NOMO-1 treated with DMSO at 0.1 percent for 48 hours (cell line): Measurements from ENCODE around the gene GRIK5.
A peak's percentile ranks its signal among the peaks of the same experiment; 100 is the strongest.

ENCODE experiments used
- DNase-seq: peaks from one replicate; lab custom pipeline; 2025; ENCODE audit not compliant: unreplicated experiment; lab: John Stamatoyannopoulos, UW

The GRIK5 gene

DNA sequence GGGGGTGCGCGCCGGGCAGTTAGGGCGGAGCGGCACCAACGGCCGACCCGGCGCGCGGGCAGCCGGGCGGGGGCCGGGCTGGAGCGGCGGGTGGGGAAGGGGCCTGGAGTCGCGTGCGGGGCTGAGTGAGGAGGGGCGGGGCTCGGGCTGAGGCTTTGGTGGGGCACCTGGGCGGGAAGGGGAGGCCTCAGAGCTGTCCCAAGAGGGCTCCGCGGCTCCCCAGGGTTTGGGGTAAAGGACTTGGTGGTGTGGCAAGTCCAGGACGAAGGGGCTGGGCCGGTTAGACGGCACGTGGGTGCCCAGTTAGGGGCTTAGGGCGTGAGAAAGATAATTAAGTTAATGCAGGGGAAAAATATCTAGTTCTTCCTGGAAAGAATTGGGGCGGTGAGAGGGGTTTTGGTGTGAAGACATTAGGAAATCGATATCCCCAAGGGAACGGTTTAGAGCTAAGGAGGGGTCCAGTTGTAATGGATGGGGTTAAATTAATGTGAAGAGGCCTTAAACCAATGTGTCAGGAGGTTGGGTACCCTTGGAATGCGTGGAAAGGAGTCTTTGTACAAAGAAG lies 6.5 kb upstream of the GRIK5 start:
- DNase-seq, result peak; percentile 42

DNA sequence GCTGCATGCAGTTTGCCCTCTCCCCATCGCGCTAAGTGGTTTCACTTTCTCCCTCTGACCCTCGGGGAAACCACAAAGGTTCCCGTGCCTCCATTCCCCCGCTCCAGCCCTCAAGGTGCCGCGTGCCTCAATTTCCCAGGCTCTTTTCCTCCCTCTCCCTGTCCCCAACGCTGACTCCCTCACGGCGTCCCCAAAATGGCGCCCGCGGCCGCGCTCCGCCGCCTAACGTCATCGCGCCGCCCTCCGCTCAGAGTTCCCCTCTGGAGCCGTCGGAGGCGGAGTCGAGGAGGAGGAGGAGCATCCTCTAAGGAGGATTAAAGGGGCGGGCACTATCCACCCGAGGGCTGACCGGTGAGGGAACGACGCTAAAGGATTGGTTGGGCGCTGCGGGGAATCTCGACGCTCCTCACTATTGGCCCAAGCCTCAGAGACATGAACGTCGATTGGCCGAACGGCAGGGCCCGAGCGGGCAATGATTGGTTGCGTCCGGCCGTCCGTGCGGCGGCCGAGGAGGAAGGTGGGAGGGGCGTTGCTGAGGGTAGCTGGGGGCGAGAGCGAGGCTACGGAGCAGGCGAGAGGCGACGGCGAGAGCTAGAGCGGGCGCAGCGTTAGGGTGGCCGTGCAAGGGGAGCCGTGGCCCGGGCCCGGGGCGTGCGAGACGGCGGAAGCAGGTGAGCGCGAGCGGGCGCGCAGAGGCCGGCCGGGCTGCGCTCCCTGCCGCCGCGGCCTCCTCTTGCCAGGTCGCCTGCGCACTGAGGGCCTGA lies 5.8 kb upstream of the GRIK5 start, which contains the start of gene ZNF574:
Gene ZNF574, plus strand, starts transcription at position 551 of the 764 bp plus-strand sequence. CDS start 2,441 bp downstream, outside the sequence.
- DNase-seq, result peak; percentile 100

DNA sequence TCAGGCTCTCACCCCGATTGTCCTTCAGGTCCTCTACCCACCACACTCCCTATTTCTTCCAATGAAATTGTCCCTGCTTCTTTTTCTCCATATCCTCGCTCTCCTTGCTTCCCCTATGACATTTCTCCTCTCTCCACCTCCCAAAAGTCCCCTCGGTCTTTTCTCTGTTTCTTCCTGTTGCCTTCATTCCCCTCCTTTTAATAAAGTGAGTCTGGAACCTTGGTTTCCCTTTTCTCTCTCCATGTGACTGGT lies 5.3 kb upstream of the GRIK5 start:
- DNase-seq, result peak; percentile 40

DNA sequence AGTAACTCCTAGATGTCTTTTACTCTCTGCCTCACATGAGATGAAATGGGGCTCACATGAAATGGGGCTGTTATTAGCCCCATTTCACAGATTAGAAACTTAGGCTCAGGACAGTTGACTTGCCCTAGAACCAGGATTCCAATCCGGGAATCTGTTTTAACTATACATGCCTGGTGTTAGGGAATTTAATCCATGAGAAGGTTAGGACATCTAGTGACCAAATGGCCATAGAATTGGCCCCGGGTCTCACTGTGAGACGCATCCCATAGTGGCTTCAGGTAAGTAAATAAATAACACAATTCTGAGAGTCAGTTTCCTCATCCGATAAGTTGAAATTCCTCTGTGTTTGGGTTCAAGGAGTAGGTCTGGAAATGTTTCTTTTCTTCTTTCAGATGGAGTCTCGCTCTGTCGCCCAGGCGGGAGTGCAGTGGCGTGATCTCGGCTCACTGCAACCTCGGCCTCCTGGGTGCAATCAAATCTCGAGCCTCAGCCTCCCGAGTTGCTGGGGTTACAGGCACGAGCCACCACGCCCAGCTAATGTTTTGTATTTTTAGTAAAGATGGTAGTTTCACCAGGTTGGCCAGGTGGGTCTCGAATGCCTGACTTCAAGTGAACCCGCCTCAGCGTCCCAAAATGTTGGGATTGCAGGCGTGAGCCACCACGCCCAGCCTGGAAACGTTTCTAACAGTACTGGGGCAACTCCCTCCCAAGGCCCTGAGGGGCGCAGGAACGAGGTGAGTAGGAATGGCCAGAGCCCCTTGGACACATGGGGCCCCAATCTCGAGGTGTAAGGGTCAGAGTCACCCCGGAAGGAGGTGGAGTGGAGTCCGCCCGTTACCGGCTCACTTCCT lies 4.7 kb upstream of the GRIK5 start:
- no peak for DNase-seq

DNA sequence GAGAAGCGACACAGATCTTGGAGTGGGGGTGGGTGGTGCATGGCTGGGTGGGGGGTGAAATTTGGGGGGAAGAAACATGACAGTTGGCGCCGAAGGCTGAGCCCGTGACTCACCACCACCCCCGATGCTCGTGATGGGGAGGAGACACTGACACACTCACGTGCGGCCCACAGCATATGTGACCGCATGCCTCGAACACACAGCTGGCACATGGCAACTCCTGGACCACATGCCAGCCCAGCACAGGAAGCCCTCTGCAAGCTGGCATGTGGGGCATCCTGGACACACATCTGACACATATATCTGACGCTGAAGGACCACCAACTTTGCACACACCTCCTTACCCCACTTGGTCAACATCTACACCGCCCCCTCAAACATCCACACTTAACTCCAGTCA lies 1.2 kb upstream of the GRIK5 start:
- no peak for DNase-seq

DNA sequence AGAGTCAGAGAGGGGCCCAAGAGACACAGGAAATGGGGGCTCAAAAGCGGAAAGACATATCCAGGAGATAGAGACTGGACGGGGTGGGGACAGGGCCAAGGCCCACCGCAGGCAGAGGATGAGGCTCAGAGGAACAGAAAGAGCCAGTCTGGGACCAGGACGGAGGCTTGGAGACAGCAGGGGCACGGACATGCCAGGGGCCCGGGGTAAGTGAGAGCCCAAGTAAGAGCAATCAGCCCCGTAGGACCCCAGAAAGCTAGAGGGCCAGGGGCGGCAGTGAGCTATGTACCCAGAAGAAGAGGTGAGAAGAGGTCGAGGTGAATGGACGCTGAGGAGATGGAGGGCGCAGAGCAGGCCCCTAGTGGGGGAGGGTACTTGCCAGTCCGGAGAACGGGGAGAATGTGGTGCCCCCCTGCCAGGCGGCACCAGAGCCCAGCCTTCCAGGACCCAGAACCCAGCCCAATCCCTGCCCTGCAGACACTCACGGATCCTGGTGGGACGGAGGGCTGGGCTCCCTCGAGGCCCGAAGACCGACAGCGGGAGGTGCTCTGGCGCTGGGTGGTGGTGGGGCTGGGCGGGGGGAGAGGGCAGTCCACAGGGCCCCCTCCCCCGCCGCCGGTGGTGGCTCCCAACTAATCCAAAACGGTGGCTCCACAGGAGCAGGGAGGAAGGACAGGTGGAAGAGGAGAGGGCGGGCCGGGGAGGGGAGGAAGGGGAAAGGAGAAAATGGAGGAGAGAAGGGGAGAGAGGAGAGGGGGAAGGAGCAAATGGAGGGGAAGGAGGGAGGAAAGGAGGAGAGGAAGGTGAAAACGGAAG lies 1.0 kb downstream of the GRIK5 start:
- no peak for DNase-seq

DNA sequence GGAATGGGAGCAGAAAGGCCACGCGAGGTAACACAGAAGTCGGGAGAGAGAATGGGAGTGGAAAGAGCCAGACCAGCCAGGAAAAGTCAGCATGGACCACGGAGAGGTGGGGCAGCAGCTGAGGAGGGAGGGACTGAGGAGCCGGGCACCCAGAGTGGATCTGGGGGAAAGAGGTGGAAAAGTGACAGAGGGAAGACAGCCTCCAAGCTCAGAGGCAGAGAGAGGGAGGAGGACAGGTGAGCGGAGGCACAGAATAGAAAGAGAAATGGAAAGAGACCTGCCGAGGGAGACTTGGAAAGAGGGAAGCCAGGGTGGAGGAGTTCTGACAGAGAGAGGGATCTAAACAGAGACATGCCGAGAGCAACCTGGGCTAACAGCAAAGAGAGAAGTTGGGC lies 1.6 kb downstream of the GRIK5 start:
- no peak for DNase-seq

DNA sequence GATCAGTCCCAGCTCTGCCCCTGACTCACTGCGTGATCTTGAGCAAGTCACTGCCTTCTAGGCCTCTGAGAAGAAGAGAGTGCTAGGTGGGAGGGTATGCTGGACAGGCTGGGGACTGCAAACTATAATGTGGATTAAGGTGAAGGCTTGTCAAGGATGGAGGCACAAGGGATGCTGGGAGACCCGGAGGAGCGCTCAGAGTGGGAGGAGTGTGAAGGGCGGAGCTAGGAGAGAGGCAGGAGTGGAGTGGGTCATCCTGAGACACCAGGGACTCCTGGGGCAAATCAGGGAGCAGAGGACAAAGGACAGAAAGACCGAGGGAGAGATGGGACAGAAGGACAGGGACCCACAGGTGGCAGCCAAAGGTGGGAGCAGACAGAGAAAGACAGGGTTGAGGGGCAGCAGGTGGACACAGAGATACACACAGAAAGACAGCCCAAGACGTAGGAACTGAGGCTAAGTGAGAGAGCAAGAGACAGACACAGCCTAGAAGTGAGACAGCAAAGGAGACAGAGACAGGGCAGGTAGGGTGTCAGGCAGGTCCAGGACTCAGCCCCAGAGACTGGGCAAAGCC lies 2.6 kb downstream of the GRIK5 start:
- no peak for DNase-seq

DNA sequence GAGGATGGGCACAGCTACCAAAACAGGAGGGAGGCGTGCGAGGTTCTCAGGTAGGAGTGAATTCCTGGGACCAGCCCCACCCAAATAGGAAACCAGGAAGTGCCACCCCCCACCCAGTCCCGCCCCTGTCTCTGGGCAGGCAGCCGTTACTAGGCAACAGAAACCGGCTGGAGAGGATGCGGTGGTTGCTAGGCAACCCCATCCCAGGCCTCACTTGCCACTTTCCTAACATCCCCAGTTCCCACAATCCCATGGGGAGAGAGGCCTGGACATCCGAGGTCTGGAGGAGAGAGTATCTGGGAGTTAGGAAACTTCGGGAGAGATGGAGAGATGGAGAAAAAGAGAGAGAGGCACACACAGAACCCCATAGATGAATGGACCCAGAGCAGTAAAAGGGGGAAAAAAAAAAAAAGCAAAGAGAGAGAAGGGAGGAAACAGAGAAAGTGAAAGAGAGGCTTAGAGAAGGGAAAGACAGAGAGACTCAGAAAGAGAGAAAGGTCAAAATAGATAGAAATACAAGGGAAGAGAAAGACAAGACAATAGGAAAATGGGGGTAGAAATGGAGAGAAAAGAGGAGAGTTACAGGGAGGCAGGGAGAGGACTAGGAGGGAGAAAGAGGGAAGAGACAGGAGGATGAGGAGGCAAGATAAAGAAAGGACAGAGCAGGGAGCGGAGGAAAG lies 3.8 kb downstream of the GRIK5 start:
- DNase-seq, result no peak

DNA sequence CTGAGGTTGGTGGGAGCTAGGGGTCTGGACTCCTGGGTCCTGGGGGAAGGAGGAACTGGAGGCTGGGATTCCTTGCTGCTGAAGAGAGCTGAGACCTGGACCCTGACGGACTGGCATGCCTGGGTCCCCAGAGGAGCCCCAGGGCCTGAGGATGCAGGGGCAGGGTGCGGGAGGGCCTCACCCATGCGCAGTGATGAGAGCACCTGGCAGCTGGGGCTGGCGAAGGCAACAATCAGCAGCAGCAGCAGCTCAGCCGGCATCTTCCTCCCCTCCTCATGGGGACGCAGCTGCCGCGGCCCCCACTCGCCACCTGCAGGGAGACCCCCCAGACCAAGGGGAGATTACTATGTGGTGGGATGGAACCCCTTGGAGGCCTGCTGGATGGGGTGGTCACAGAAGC lies 4.5 kb downstream of the GRIK5 start:
- DNase-seq, result no peak

DNA sequence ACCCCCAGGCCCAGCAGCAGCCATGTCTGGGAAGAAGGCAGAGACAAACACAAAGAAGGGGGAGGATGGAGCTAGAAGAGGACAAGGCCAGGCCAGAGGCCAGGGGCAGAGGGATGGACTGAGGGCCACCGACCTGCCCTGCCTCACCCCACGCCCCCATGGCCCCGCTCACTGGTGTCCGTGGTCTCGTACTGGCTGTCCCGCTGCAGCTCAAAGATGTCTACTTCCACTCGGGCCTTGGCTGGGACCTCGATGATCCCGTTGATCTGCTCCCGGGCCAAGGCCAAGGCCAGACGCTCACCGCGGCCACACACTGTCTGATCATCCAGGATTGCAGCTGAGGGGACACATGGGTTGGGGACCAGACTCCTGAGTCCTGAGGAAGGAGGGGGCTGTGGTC lies 5.0 kb downstream of the GRIK5 start:
- no peak for DNase-seq

DNA sequence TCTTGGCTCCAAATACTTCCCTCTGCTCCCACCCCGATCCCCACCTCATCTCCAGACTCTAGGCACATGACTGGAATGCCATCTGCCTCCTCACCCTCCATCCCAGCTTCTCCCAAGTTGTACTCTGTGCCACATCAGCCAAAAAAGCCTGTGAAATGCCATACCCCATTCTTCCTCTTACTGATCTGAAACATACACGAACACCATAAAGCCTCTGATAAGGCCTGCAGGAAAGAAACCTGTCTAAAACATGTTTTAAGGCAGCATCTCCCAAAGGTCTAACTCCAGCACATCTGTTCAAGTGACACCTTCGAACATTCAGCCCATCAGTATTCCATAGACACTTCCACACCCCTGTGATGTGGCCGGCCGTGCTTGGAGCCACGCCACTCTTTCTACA lies 5.6 kb downstream of the GRIK5 start:
- DNase-seq, result no peak

DNA sequence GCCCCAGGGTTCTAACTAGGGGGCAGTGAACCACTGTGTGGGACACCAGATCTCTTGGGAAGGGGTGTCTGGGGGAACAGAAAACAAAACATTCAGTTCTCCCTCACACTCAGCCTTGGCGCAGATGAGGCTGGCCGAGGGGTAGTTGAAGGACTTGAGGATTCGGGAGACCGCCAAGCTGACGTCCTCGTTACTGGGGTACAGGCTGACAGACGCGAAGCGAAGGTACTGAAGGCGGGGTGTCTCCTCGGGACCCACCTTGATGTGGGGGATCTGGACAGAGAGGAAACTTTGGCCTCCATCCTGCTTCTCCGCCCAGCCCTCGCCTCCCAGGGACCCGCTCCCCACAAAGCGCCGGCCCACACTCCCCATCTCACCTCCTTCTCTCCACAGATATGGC lies 7.6 kb downstream of the GRIK5 start:
- DNase-seq, result no peak

DNA sequence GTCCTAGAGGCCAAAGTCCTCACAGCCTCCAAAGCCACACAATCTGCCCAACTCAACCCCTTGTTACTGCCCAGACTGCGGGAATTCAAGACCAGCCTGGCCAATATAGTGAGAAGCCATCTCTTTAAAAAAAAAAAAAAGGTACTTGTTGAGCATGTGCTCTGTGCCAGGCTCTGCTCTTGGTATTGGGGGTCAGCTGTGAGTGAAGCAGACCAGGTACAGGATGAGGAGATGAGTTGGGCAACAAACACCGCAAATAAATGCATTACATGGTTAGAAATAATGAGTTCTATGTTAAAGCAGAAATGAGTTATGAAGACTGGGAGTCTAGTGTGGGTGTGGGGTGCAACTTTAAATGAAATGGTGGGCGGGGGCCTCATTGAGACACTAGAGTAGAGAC lies 9.9 kb downstream of the GRIK5 start:
- no peak for DNase-seq

DNA sequence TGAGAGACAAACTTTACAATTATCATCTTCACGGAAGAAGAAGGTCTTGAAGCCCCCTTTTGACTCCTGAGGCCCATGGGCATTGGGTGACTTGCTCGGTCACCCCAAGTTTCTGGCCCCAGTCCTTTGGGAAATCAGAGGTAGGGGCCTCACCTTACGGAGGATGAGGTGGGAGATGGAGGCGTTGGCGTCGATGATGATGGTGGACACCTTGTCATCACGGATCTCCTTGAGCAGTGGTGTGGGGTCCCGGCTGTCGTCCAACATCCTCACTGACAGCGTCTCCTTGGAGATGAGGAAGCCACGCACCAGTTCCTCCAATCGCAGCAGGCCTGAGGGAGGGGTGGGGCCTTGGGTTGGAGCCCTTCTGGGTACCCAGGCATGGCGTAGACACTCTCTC lies 10.8 kb downstream of the GRIK5 start:
- no peak for DNase-seq

DNA sequence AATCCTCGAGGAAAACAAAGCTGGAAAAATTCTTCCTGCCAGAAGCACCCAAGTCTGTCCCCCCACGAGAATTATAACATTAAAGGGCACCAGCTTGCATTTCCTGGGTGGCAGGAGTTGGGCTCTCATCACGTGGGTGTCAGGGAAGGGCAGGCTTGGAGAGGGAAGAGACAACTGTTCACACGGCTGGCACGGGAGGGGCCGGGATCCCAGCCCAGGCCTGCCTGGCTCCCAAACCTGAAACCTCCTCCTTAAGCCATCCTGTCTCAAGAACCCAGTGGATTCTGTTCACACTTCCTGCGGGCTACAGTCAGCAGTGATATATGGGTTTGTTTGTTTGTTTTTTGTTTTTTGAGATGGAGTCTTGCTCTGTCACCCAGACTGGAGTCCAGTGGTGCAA lies 12.2 kb downstream of the GRIK5 start:
- DNase-seq, result no peak

DNA sequence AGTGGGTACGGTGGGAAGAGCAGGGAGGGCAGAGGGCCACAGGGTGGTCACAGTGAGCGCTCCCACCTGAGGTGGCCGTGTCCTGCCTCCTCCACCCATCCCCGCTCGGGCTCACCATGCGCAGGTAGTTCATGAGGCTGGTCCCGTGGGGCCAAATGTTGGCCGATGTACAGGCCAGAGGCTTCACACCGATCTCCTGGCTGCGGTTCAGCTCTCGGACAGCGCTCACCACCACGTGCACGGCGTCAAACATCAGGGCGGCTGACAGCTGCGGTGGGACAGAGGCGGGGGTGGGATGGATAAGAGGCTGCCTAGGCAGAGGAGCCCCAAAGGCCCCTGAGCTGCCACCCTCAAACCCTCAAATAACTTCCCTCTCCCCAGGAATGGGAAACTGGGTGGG lies 15.8 kb downstream of the GRIK5 start:
- DNase-seq, result no peak

DNA sequence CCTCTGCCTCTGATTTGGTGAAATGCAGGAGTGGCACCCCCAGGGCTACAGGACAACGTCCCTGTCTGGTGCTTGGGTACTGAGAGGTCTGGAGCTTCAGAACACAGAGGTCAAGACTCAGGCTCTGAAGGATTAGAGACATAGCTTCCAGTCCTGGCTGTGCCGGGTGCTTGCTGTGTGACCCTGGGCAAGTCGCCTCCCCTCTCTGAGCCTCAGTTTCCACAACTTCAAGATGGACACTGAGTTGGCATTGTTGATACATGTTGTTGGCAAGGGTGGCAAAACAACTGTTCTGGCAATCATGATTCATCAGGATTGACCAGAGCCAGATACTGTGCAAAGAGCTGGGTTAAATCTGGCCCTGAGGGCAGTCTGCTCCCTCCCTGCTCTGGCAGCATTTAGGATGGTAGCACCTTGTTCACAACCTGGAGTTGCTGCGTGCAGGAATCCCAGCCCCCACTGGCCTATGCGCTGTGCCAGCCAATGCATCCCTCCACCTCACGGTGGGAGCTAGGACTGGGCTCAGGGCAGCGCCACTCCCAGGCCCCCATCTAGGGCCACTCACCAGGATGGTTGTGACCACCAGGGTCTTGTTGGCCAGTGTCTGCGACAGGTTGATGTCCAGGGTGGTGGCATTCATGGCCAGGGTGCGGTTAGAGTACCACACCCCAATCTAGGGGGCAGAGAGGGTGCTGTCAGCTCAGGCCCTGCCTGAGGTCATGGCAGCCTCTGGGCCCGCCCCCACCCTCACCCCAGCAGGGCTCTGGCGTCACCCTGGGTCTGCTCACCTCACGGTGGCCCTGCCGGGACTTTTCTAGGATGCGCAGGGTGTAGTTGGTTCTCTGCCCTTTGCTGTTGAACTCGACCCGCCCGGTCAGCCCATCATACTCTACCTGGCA lies 16.7 kb downstream of the GRIK5 start:
- no peak for DNase-seq

DNA sequence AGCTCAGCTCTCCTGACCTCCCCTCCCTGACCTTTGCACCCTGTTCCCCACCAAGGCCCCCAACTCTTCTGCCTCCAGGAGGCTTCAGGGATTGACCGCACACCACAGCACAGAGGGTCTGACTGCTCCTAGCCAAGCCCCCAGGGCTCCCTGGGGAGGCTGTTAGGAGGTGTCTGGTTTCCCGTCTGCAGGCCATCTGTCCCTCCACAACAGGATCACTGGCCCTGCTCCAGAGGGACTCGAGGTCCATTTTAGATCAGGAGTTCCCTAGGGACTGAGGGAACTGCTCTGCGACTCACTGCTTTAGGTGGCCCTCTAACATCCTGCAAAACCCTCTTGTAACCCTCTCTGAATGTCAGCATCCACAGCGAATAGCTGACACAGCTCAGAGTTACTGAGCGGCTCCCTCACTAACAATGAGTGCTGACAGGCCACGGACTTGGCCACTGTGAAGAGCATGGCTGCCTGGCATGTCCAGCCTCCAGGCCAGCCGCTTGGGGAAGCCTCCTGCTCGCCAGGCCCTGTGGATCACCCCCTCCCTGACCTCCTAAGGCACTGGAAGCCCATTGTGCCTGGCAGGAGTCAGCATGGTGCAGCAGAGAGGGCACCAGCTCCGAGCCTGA lies 17.7 kb downstream of the GRIK5 start:
- no peak for DNase-seq
